ENCODE measurements around the gene C2CD2. TPM values are rescaled to one million over a fixed set of nuclear protein-coding genes. Genes with fewer than 3 reads are reported as not detected.

Gene C2CD2
- total and polyA plus RNA-seq, 2 donors (not counting 3 experiments of a cell fraction or from before 2014, with no cell fraction given), result 32.6 to 41.2 TPM

DNA sequence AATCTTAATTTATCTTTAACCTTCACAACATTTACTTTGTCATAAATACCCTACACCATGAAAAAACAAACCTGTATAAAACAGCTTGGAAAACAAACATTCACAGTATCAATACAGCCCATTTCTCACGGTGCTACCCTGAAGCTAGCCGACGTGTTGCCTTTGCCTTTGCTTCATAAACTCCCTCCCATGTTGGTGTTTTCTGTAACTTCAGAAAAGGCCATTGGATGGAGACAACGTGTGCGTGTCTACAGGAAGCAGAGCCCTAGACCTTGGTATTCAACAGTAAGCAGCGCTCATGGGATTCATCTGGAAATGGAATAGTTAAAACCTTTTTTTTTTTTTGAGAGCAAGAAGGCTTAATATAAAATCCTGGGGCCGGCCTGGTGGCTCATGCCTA lies 67.5 kb downstream of the C2CD2 start:
- TF ChIP-seq POLR2A (IDR thresholded peaks at IDR 0.05; ENCODE audit: low read depth, low read length) (no peak), FOS (IDR thresholded peaks at IDR 0.05; ENCODE audit: borderline replicate concordance, insufficient read depth, low read length) (no peak), POLR2AphosphoS5 (IDR thresholded peaks at IDR 0.05; ENCODE audit: insufficient read depth, low read depth, low read length) (no peak), GATA2 (IDR thresholded peaks at IDR 0.05; ENCODE audit: insufficient read depth, insufficient read length, low read depth, low read length) (no peak), EZH2 (IDR thresholded peaks at IDR 0.05; ENCODE audit: borderline replicate concordance, low read depth, low read length, severe bottlenecking) (no peak), JUN (IDR thresholded peaks at IDR 0.05; ENCODE audit: borderline replicate concordance, insufficient read depth, insufficient read length, low read depth) (no peak), MYC (IDR thresholded peaks at IDR 0.05; ENCODE audit: low read depth, low read length) (no peak)
- TF ChIP-seq, protein P1, sequence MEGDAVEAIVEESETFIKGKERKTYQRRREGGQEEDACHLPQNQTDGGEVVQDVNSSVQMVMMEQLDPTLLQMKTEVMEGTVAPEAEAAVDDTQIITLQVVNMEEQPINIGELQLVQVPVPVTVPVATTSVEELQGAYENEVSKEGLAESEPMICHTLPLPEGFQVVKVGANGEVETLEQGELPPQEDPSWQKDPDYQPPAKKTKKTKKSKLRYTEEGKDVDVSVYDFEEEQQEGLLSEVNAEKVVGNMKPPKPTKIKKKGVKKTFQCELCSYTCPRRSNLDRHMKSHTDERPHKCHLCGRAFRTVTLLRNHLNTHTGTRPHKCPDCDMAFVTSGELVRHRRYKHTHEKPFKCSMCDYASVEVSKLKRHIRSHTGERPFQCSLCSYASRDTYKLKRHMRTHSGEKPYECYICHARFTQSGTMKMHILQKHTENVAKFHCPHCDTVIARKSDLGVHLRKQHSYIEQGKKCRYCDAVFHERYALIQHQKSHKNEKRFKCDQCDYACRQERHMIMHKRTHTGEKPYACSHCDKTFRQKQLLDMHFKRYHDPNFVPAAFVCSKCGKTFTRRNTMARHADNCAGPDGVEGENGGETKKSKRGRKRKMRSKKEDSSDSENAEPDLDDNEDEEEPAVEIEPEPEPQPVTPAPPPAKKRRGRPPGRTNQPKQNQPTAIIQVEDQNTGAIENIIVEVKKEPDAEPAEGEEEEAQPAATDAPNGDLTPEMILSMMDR (IDR thresholded peaks at IDR 0.05; ENCODE audit: extremely low read depth in 1 of 2, insufficient read depth in 1 of 2, low read depth in 1 of 2, low read length in 2 of 2), result no peak
- TF ChIP-seq, protein P2, sequence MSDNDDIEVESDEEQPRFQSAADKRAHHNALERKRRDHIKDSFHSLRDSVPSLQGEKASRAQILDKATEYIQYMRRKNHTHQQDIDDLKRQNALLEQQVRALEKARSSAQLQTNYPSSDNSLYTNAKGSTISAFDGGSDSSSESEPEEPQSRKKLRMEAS (IDR thresholded peaks at IDR 0.05; ENCODE audit: insufficient read depth, insufficient read length), result no peak
- Histone ChIP-seq H3K9me3 (replicated peaks; ENCODE audit: control insufficient read depth, insufficient read depth, low read length) (no peaks in the 10 kb centered on the region), H3K4me2 (ENCODE audit: insufficient read depth, low read length) (no peak overlapping the region), H3K27ac (ENCODE audit: insufficient read depth, low read depth, low read length) (no peak overlapping the region), H3K9me1 (replicated peaks; ENCODE audit: control insufficient read depth, extremely low read depth, insufficient read depth, low read length) (no peaks in the 10 kb centered on the region), H2AFZ (ENCODE audit: low read depth, low read length) (no peak overlapping the region), H3K4me3 (replicated peaks in 1 of 3; ENCODE audit: insufficient read depth in 1 of 3, low read depth in 1 of 3, low read length in 3 of 3) (no peak overlapping the region), H3K4me1 (ENCODE audit: control insufficient read depth, extremely low read depth, insufficient read depth, low read length) (peaks cover 3% of the 10 kb centered on the region), H3K9ac (replicated peaks; ENCODE audit: extremely low read depth, insufficient read depth, low read length) (no peak overlapping the region), H3K79me2 (ENCODE audit: control insufficient read depth, insufficient read depth, low read length) (no peaks in the 10 kb centered on the region), H3K27me3 (ENCODE audit: control insufficient read depth in 2 of 2, insufficient read depth in 2 of 2, low read length in 2 of 2) (no peaks in the 10 kb centered on the region), H3K36me3 (ENCODE audit: control insufficient read depth in 2 of 2, extremely low read depth in 1 of 2, insufficient read depth in 2 of 2, low read length in 2 of 2) (peaks cover 0 to 2% of the 10 kb centered on the region in 2 experiments), H4K20me1 (replicated peaks; ENCODE audit: control insufficient read depth, extremely low read depth, insufficient read depth, low read length) (no peaks in the 10 kb centered on the region)
- intact Hi-C loops (cut with micrococcal nuclease) (no loop called here), dilution Hi-C loops (cut with MboI; ENCODE audit: extremely low pct_ligation_motif_present, low sequenced_read_pairs) (no loop called here)
- ChIA-PET POLR2A (no interaction called here), CTCF (interaction anchor here (1.0 kb wide), 2 partner anchors 13 to 46 kb away, joined by 3 read pairs; no protein-coding TSS in a partner anchor)
- BruUV-seq (replicated peaks), result no TSS peak
- DNase-seq (ENCODE audit: low read depth, low spot score) (no peak), FAIRE-seq (no peak)

Measured in endothelial cell of umbilical vein (primary cell).